Glomerular visceral epithelial cell (primary cell): Measurements from ENCODE around the gene PLD2.
"Not testable (repeated sequence)": the region's sequence is repeated elsewhere in the genome, so short reads cannot be mapped to it uniquely, and the experiment has no call there.

Experiments used
- DNase-seq: peaks from one replicate; pipeline ENCODE4 v3.0.0-alpha.2; 2016; ENCODE audit errors: extremely low spot score

PLD2 gene

DNA sequence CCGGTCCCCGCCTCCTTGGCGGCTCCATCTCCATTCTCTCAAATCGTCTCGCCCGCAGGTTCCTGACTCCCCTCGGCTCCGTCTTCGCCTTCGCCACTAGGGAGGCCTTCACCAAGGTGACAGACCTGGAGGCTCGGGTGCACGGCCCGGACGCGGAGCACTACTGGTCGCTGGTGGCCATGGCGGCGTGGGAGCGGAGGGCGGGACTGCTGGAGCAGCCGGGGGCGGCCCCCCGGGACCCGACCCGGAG is 17.3 kb upstream of the PLD2 start:
- DNase-seq, result no peak

- peak; percentile 81 for DNase-seq
These were observed 16.8 kb upstream of the PLD2 start for GRCh38 chr17:4789951-4790704.

DNA sequence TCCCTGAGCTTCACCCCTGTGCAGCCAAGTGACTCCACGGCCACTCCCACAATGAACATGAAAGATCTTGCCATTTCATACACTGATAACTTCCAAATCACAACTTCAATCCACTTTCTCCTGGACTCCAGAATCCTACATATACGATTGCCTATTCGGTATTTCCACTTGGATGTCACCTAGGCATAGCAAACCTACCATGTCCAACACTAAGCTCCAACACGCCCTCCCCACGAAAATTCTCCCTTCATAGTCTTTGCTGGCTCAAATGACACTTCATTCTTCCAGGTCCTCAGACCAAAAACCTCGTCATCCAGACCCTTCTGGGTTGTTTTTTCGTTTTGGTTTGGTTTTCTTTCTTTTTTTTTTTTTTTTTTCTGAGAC is 16.3 kb upstream of the PLD2 start:
- no peak for DNase-seq

GRCh38 chr17:4795168-4795567 is 11.8 kb upstream of the PLD2 start:
- no peak for DNase-seq

DNA sequence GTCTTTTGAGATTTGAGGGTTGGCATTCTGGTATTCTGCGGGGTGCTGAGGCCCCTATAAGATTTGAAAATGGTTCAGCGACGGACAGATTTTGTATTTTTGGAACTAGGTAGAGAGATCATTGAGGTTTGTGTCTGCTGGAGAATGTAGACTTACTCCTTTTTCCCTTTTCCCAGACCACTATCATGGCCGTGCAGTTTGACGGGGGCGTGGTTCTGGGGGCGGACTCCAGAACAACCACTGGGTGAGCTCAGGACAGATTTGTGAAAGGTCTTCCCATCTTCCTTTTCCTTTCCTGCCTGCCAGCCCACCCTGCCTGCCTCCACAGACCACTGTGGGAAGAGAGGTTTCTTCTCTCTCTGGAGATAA is 10.4 kb upstream of the PLD2 start:
- DNase-seq, result peak; percentile 39

GRCh38 chr17:4800462-4801196 is 6.3 kb upstream of the PLD2 start:
- no peak for DNase-seq

DNA sequence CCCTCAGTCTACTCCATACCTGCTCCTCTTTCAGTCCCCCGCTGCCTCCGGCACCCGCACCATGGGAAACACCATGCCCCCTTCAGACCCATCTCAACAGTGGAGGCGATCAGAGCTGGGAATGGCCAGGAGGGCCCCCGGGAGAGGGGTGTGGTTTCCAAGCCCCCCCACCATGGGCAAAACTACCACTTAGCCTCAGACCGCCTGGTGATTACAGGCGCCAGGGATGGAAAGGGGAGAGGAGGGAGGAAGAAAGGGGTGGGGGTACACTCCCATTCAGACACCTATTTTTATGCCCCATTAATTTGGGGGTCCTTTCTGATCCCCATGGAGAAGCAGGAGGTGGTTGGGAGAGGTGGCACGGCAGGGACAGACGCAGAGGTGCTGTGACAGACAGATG is 4.7 kb upstream of the PLD2 start, which contains the start of gene C17orf114:
Gene C17orf114, minus strand, starts transcription at position 101 of the 400 bp plus-strand sequence.
- no peak for DNase-seq

- DNase-seq, result no peak
These were observed 536 bp upstream of the PLD2 start for GRCh38 chr17:4806456-4806776.

- no peak for DNase-seq
These were observed 839 bp downstream of the PLD2 start for GRCh38 chr17:4807605-4808377.

GRCh38 chr17:4808378-4808767 is 1.4 kb downstream of the PLD2 start:
- no peak for DNase-seq

GRCh38 chr17:4810696-4811290 is 3.8 kb downstream of the PLD2 start:
- no peak for DNase-seq

- no peak for DNase-seq
These were observed 4.5 kb downstream of the PLD2 start for GRCh38 chr17:4811471-4811870.

GRCh38 chr17:4812690-4813089 is 5.7 kb downstream of the PLD2 start:
- no peak for DNase-seq

DNA sequence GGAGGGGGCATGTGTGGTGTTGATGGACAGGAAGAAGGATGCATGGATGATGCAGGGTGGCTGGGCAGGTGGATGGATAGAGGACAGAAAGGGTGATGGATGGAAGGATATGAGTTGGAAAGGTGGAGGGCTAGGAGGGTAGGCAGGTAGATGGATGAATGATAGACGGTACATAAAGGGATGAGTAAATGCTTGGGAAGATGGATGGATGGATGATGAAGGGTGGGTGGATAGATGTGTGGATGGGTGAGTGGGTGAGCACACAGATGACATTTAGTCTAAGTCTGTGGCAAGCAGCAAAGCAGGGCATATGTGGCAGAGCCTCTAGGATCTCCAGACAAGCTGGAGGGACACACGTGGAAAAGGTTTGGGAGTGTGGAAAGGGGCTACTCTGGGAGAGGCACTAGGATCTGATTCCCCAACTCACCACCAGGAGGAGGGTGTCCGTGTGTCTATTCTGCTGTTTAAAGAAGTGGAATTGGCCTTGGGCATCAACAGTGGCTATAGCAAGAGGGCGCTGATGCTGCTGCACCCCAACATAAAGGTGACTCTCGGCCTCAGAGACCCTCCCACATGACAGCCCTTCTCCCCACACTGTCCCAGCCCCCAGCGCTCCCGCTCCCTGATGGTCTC is 8.2 kb downstream of the PLD2 start:
- no peak for DNase-seq

GRCh38 chr17:4816826-4817225 is 9.9 kb downstream of the PLD2 start:
- no peak for DNase-seq

GRCh38 chr17:4818276-4818675 is 11.3 kb downstream of the PLD2 start:
- DNase-seq, result no peak

GRCh38 chr17:4822835-4823234 is 15.9 kb downstream of the PLD2 start:
- no peak for DNase-seq

GRCh38 chr17:4823373-4824089 is 16.6 kb downstream of the PLD2 start:
- no peak for DNase-seq

DNA sequence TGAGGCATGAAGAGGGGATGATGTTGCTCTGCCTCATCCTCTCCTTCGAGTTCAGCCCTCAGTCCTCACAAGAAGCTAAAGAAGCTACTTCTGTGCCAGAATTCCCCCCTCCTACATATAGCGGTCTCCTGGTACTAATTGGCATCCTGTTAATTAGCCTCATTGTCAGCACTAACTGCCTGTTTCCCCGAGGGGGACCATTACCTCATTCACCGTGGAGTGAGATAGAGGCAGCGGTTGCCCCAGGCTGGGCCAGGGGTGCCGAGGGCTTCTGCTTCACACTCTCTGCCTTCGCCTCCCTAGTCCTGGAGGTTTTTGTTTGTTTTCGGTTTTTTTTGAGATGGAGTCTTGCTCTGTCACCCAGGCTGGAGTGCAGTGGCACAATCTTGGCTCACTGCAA is 20.4 kb downstream of the PLD2 start:
- DNase-seq, result no peak

DNA sequence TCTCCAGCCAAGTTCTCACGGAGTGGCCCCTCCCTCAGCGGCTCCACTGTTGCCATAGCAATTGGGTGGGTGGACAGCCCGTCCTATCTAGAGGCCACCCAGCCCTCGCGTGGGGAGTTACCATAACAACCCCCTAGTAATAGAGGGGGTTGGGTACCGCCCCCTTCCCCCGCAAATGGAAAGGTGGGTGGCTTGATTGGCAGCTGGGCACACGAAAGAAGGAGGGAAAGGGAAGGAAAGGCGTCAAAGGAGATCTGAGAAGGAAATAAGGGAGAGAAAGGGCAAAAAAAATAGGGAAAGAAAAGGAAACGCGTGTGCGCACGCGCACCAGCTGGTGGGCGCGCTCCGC is 25.9 kb downstream of the PLD2 start:
- not testable (repeated sequence) for DNase-seq

- peak; percentile 96 for DNase-seq
These were observed 26.4 kb downstream of the PLD2 start, which contains the start of gene MINK1 for GRCh38 chr17:4833178-4833940. Gene MINK1, plus strand, starts transcription at chr17:4833340. Its CDS starts 244 bp downstream, at chr17:4833584.
